Trophoblast cell (in vitro differentiated cells and primary cell): ENCODE measurements around the gene CTPS2.
A peak's percentile ranks its signal among the peaks of the same experiment; 100 is the strongest.

Experiments used
- DNase-seq, 2 donors: peaks; one replicate each; pipeline ENCODE4 v3.0.0-alpha.2; 2016
- H2AFZ ChIP-seq: 2 replicates; pipeline ENCODE4 v1.6.1; 2013; ENCODE audit warnings: low read length, moderate library complexity, mild to moderate bottlenecking; ENCODE audit not compliant: insufficient read depth, poor library complexity
- H2AK5ac ChIP-seq: 2 replicates; pipeline ENCODE4 v1.6.1; 2013; ENCODE audit warnings: mild to moderate bottlenecking, low read length
- H2BK120ac ChIP-seq: 2 replicates; pipeline ENCODE4 v1.6.1; 2013; ENCODE audit warnings: low read length, mild to moderate bottlenecking, moderate library complexity; ENCODE audit not compliant: insufficient read depth, poor library complexity
- H2BK12ac ChIP-seq: 2 replicates; pipeline ENCODE4 v1.6.1; 2013; ENCODE audit warnings: mild to moderate bottlenecking, low read length, moderate library complexity
- H2BK5ac ChIP-seq: 2 replicates; pipeline ENCODE4 v1.6.1; 2013; ENCODE audit warnings: low read length, low read depth, moderate library complexity, mild to moderate bottlenecking; ENCODE audit not compliant: poor library complexity
- H3K14ac ChIP-seq: 2 replicates; pipeline ENCODE4 v1.6.1; 2013; ENCODE audit warnings: mild to moderate bottlenecking, low read length
- H3K18ac ChIP-seq: 2 replicates; pipeline ENCODE4 v1.6.1; 2013; ENCODE audit warnings: mild to moderate bottlenecking, low read length
- H3K23ac ChIP-seq: 2 replicates; pipeline ENCODE4 v1.6.1; 2013; ENCODE audit warnings: low read length
- H3K27ac ChIP-seq: 2 replicates; pipeline ENCODE4 v1.5.1; 2013; ENCODE audit warnings: low read depth, mild to moderate bottlenecking, inconsistent platforms, low read length, moderate library complexity
- H3K27me3 ChIP-seq: 2 replicates; pipeline ENCODE4 v1.6.1; 2013; ENCODE audit warnings: inconsistent platforms, mild to moderate bottlenecking, low read length, moderate library complexity; ENCODE audit not compliant: insufficient read depth
- H3K36me3 ChIP-seq, 2 experiments: 1 replicate in 1 of 2; 2 replicates in 1 of 2; pipeline ENCODE4 v1.6.1; 2013; ENCODE audit warnings: low read length in 2 of 2, mild to moderate bottlenecking in 2 of 2, moderate library complexity in 1 of 2; ENCODE audit not compliant: insufficient read depth in 2 of 2, control insufficient read depth in 1 of 2
- H3K4ac ChIP-seq: 2 replicates; pipeline ENCODE4 v1.6.1; 2013; ENCODE audit warnings: low read depth, mild to moderate bottlenecking, low read length, moderate library complexity
- H3K4me1 ChIP-seq, 2 experiments: 1 replicate in 1 of 2; 2 replicates in 1 of 2; pipeline ENCODE4 v1.6.1; 2013; ENCODE audit warnings: low read length in 2 of 2, mild to moderate bottlenecking in 2 of 2, moderate library complexity in 1 of 2; ENCODE audit not compliant: insufficient read depth in 2 of 2, control insufficient read depth in 1 of 2
- H3K4me2 ChIP-seq: 2 replicates; pipeline ENCODE4 v1.6.1; 2013; ENCODE audit warnings: inconsistent platforms, mild to moderate bottlenecking, low read length, moderate library complexity
- H3K4me3 ChIP-seq: 2 replicates; pipeline ENCODE4 v1.5.1; 2013; ENCODE audit warnings: mild to moderate bottlenecking, low read depth, low read length, inconsistent platforms
- H3K79me1 ChIP-seq: one replicate; pipeline ENCODE4 v1.6.1; 2013; ENCODE audit warnings: low read length
- H3K79me2 ChIP-seq: 2 replicates; pipeline ENCODE4 v1.6.1; 2013; ENCODE audit warnings: low read length, mild to moderate bottlenecking; ENCODE audit not compliant: control insufficient read depth, insufficient read depth, poor library complexity
- H3K9ac ChIP-seq: 2 replicates; pipeline ENCODE4 v1.6.1; 2013; ENCODE audit warnings: mild to moderate bottlenecking, low read length
- H3K9me3 ChIP-seq: 2 replicates; pipeline ENCODE4 v1.6.1; 2013; ENCODE audit warnings: low read depth, mild to moderate bottlenecking, control low read depth, inconsistent platforms, low read length; ENCODE audit not compliant: insufficient read depth
- H4K12ac ChIP-seq: 2 replicates; pipeline ENCODE4 v1.6.1; 2013; ENCODE audit warnings: low read depth, mild to moderate bottlenecking, low read length, moderate library complexity
- H4K8ac ChIP-seq: 2 replicates; pipeline ENCODE4 v1.6.1; 2013; ENCODE audit warnings: low read depth, mild to moderate bottlenecking, low read length, moderate library complexity
- H4K91ac ChIP-seq: one replicate; pipeline ENCODE4 v1.6.1; 2013; ENCODE audit warnings: low read depth, mild to moderate bottlenecking, low read length, moderate library complexity
- WGBS: extraction: QIAGEN DNeasy Blood & Tissue Kit; methylation state at CpG from one replicate; pipeline ENCODE4 v1.1.7; 2013; ENCODE audit warnings: missing lambda C conversion rate; ENCODE audit not compliant: insufficient read length, insufficient coverage; ENCODE audit errors: extremely low coverage; 5-methylcytosine and 5-hydroxymethylcytosine counted together

The CTPS2 gene

DNA sequence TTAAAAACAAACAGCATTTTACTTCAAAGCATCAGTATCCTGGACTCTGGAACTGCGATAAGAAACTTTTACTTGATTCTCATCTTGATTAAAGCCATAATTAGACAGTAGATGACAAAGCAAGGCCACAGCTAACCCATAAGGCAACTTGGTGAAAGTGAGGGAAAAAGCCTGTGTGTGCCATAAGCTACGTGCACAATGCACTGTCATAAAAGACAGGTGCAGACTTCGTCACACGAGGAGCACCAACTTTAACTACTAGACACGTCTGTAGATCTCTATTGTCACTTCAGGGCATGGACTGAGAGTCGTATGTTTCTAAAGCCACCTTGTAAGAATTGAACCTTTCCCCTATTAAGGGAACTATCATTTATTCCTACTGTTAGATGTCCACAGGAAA lies 13.1 kb downstream of the CTPS2 start:
- H2BK120ac ChIP-seq = no peak overlapping the region
- no peak overlapping the region for H3K27ac ChIP-seq
- no peak overlapping the region for H3K18ac ChIP-seq
- DNase-seq = no peak
- no peak overlapping the region for H4K12ac ChIP-seq
- no peak overlapping the region for H4K91ac ChIP-seq
- H3K4me2 ChIP-seq = no peak overlapping the region
- H3K79me2 ChIP-seq = no peaks in the 10 kb centered on the region
- H3K36me3 ChIP-seq = peaks cover 5 to 7% of the 10 kb centered on the region in 2 experiments
- no peaks in the 10 kb centered on the region for H3K27me3 ChIP-seq
- H3K79me1 ChIP-seq = no peaks in the 10 kb centered on the region
- H2AFZ ChIP-seq = no peak overlapping the region
- H2BK5ac ChIP-seq = no peak overlapping the region
- no peak overlapping the region for H2AK5ac ChIP-seq
- no CpG with 5 or more reads among the region's 6 CpGs for WGBS
- H3K14ac ChIP-seq = no peak overlapping the region
- H3K23ac ChIP-seq = no peak overlapping the region
- H3K9me3 ChIP-seq = no peaks in the 10 kb centered on the region
- no peak overlapping the region for H4K8ac ChIP-seq
- H3K4me3 ChIP-seq = no peak overlapping the region
- no peak overlapping the region for H2BK12ac ChIP-seq
- peaks cover 0 to 3% of the 10 kb centered on the region in 2 experiments for H3K4me1 ChIP-seq
- no peak overlapping the region for H3K4ac ChIP-seq
- H3K9ac ChIP-seq = no peak overlapping the region

DNA sequence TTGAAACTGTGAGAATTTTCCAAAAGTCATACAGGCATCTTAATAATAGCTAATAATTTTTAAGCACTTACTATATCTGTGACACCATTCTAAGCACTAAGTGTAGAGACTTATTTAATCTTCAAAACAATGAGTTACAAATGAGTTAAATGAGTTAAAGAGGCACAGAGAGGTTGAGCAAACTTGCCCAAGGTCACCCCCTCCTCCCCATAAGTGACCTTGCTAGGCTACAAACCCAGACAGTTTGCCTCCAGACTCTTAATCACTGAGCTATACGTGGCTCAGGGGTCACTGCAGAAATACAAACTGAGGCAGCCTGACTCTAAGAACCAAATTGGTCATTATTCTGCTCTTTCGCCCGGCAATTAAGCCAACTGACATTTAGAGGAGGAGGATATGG lies 15.5 kb downstream of the CTPS2 start:
- DNase-seq = no peak
- Histone ChIP-seq H3K9me3 (no peaks in the 10 kb centered on the region), H4K12ac (no peak overlapping the region), H4K8ac (no peak overlapping the region), H3K79me2 (no peaks in the 10 kb centered on the region), H3K23ac (no peak overlapping the region), H2AFZ (no peak overlapping the region), H3K9ac (no peak overlapping the region), H3K4me1 (peaks cover 0 to 3% of the 10 kb centered on the region in 2 experiments), H2BK120ac (no peak overlapping the region), H3K4me3 (no peak overlapping the region), H2AK5ac (no peak overlapping the region), H3K4ac (no peak overlapping the region), H3K27me3 (no peaks in the 10 kb centered on the region), H3K27ac (no peak overlapping the region), H3K4me2 (no peak overlapping the region), H3K18ac (no peak overlapping the region), H3K36me3 (peaks cover 13 to 16% of the 10 kb centered on the region in 2 experiments), H2BK12ac (no peak overlapping the region), H3K14ac (no peak overlapping the region), H4K91ac (no peak overlapping the region), H3K79me1 (no peaks in the 10 kb centered on the region), H2BK5ac (no peak overlapping the region)
- no CpG with 5 or more reads among the region's 3 CpGs for WGBS

DNA sequence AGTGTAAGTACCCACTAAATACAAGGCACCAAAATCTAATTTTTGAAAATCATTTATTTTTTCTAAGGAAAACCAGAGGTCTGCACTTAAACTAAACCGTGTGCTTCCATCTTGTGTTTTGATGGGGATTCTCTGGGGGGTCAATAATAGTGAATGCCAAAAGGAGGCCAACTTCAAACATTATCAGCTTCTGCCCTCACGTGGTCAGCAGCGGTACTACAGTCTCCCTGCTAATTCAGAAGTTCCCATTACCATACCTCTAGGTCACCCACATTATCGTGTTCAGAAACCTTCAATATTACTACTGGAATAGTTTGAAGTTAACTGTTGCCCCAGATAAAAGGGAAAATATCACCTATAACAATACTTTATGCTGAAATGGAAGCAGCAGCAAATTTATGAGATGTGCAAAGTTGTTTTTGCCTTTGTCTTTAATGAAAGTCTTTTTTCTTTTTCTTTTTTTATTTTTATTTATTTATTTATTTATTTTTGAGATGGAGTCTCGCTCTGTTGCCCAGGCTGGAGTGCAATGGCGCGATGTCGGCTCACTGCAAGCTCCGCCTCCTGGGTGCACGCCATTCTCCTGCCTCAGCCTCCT lies 17.3 kb downstream of the CTPS2 start:
- no peaks in the 10 kb centered on the region for H3K79me2 ChIP-seq
- H2AK5ac ChIP-seq = no peak overlapping the region
- DNase-seq = peak in 1 of 2 donors; percentile 77
- no peak overlapping the region for H2BK5ac ChIP-seq
- no peak overlapping the region for H3K4me3 ChIP-seq
- no peak overlapping the region for H3K27ac ChIP-seq
- no peak overlapping the region for H3K14ac ChIP-seq
- no peaks in the 10 kb centered on the region for H3K9me3 ChIP-seq
- no peak overlapping the region for H2BK12ac ChIP-seq
- no peaks in the 10 kb centered on the region for H3K79me1 ChIP-seq
- WGBS = no CpG with 5 or more reads among the region's 10 CpGs
- no peak overlapping the region for H3K18ac ChIP-seq
- peaks cover 18 to 27% of the 10 kb centered on the region in 2 experiments for H3K36me3 ChIP-seq
- H2BK120ac ChIP-seq = no peak overlapping the region
- H3K4me1 ChIP-seq = peaks cover 0 to 3% of the 10 kb centered on the region in 2 experiments
- no peak overlapping the region for H2AFZ ChIP-seq
- no peak overlapping the region for H3K4ac ChIP-seq
- no peaks in the 10 kb centered on the region for H3K27me3 ChIP-seq
- H3K4me2 ChIP-seq = no peak overlapping the region
- H3K23ac ChIP-seq = no peak overlapping the region
- H4K12ac ChIP-seq = no peak overlapping the region
- no peak overlapping the region for H4K91ac ChIP-seq
- no peak overlapping the region for H3K9ac ChIP-seq
- H4K8ac ChIP-seq = no peak overlapping the region

DNA sequence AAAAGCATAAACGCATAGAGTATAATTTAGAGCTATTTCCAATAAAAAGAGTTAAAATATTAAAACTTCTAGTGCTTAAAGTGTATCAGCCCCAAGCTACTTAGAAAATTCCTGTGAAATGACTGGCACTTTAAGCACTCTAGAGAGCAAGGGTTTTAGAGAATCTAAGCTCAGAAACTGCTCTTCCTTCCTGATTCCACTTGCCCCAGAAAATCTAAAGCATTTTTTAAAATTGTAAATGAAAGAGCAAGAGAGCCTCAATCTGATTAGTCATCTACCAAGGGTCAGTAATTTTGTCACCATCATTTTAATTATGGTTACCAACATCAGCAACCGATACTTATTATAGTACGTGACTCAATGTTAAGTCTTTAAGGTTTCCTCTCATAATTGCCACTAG lies 25.0 kb downstream of the CTPS2 start:
- H3K79me2 ChIP-seq = no peaks in the 10 kb centered on the region
- no peak overlapping the region for H2BK120ac ChIP-seq
- H2BK12ac ChIP-seq = no peak overlapping the region
- no peaks in the 10 kb centered on the region for H3K9me3 ChIP-seq
- no peak overlapping the region for H3K18ac ChIP-seq
- no peak overlapping the region for H3K4ac ChIP-seq
- no peak overlapping the region for H2AFZ ChIP-seq
- H3K79me1 ChIP-seq = no peaks in the 10 kb centered on the region
- no peak overlapping the region for H4K8ac ChIP-seq
- peaks cover 6 to 27% of the 10 kb centered on the region in 2 experiments for H3K36me3 ChIP-seq
- H4K12ac ChIP-seq = no peak overlapping the region
- no peak overlapping the region for H2BK5ac ChIP-seq
- H3K4me1 ChIP-seq = peaks cover 0 to 2% of the 10 kb centered on the region in 2 experiments
- WGBS = no CpG with 5 or more reads among the region's 3 CpGs
- H3K23ac ChIP-seq = no peak overlapping the region
- H3K4me2 ChIP-seq = no peak overlapping the region
- H2AK5ac ChIP-seq = no peak overlapping the region
- no peak overlapping the region for H3K9ac ChIP-seq
- no peak for DNase-seq
- H3K4me3 ChIP-seq = no peak overlapping the region
- no peaks in the 10 kb centered on the region for H3K27me3 ChIP-seq
- H3K14ac ChIP-seq = no peak overlapping the region
- no peak overlapping the region for H3K27ac ChIP-seq
- H4K91ac ChIP-seq = no peak overlapping the region
